HepG2 (cell line): ENCODE data around the gene MAPK12. TPM values are rescaled to one million over a fixed set of nuclear protein-coding genes. Genes with fewer than 3 reads are reported as not detected.

ENCODE experiments used
- AFF4 ChIP-seq: sonication (generic); formaldehyde crosslinking; IDR thresholded peaks from 2 replicates; pipeline ENCODE4 v1.4.0; 2020; ENCODE audit warnings: missing genetic modification reagents
- ARNTL ChIP-seq: sonication (generic); formaldehyde crosslinking; IDR thresholded peaks from 2 replicates; pipeline ENCODE4 v1.4.0; 2020; ENCODE audit warnings: mild to moderate bottlenecking, missing genetic modification reagents
- FOXK1 ChIP-seq: sonication (generic); formaldehyde crosslinking; IDR thresholded peaks from 2 replicates; pipeline ENCODE4 v1.4.0; 2020; ENCODE audit warnings: low read depth, missing genetic modification reagents, borderline replicate concordance
- HHEX ChIP-seq: IDR thresholded peaks from 2 replicates; pipeline ENCODE4 v1.6.1; 2016; ENCODE audit warnings: control low read depth
- MATR3 ChIP-seq: sonication (generic); formaldehyde crosslinking; IDR thresholded peaks from 2 replicates; pipeline ENCODE4 v1.4.0; 2020; ENCODE audit warnings: missing genetic modification reagents
- MIER3 ChIP-seq: IDR thresholded peaks from 2 replicates; pipeline ENCODE4 v1.6.1; 2016; ENCODE audit warnings: missing compliant biosample characterization, borderline replicate concordance
- NCOA5 ChIP-seq: sonication (generic); formaldehyde crosslinking; IDR thresholded peaks from 2 replicates; pipeline ENCODE4 v1.4.0; 2020; ENCODE audit warnings: missing genetic modification reagents
- NFATC3 ChIP-seq: sonication (generic); formaldehyde crosslinking; IDR thresholded peaks from 2 replicates; pipeline ENCODE4 v1.5.1; 2020; ENCODE audit warnings: mild to moderate bottlenecking, missing genetic modification reagents
- NR1H2 ChIP-seq: sonication (generic); formaldehyde crosslinking; IDR thresholded peaks from 2 replicates; pipeline ENCODE4 v1.8.1; 2022; ENCODE audit warnings: low read depth, missing genetic modification reagents, borderline replicate concordance
- TP53 ChIP-seq: sonication (generic); formaldehyde crosslinking; conservative IDR thresholded peaks from 2 replicates; pipeline ENCODE4 v1.4.0; 2020; ENCODE audit warnings: missing genetic modification reagents
- U2AF1 ChIP-seq: fragments of 200-400 bp; formaldehyde crosslinking; optimal IDR thresholded peaks from 2 replicates; pipeline ENCODE3; 2017; ENCODE audit warnings: mild to moderate bottlenecking, low read depth, low read length
- ZBTB40 ChIP-seq, 2 experiments: fragments of 450-650 bp in 1 of 2; sonication (generic) in 1 of 2; formaldehyde crosslinking in 1 of 2; IDR thresholded peaks; 2 replicates each; pipeline versions ENCODE4 v1.6.1 to v1.8.0; 2016 to 2022; ENCODE audit warnings: antibody characterized with exemption in 1 of 2, mild to moderate bottlenecking in 1 of 2, missing genetic modification reagents in 1 of 2
- ZNF639 ChIP-seq: conservative IDR thresholded peaks from 2 replicates; pipeline ENCODE4 v1.6.1; 2018; ENCODE audit warnings: missing genetic modification reagents
- ZNF788 ChIP-seq: sonication (generic); formaldehyde crosslinking; IDR thresholded peaks from 2 replicates; pipeline ENCODE4 v1.5.0; 2020; ENCODE audit warnings: mild to moderate bottlenecking, missing genetic modification reagents, borderline replicate concordance
- ZSCAN21 ChIP-seq: sonication (generic); formaldehyde crosslinking; IDR thresholded peaks from 2 replicates; pipeline ENCODE4 v1.8.0; 2022; ENCODE audit warnings: mild to moderate bottlenecking, missing genetic modification reagents, moderate library complexity, borderline replicate concordance
- polyA plus RNA-seq, 8 experiments: library from polyadenylated mRNA; depleted of rRNA in 3 of 8; stranded (reverse) in 7 of 8; unstranded in 1 of 8; fragments of >200 nt; fragmentation: Illumina TruSeq in 4 of 8; extraction: Trizol in 4 of 8; gene quantifications; 2 replicates each; pipeline versions ENCODE4 v1.2.1 to v1.2.3, GENCODE V29; 2011 to 2016; ENCODE audit warnings: low read depth in 4 of 8, missing spikeins in 1 of 8, mixed read lengths in 1 of 8; ENCODE audit not compliant: insufficient read depth in 1 of 8
- total RNA-seq, 5 experiments: library from RNA; depleted of rRNA; stranded (reverse); fragments of >200 nt; fragmentation: Illumina TruSeq; extraction: Trizol; gene quantifications; 2 replicates each; pipeline ENCODE4 v1.2.3, GENCODE V29; 2016; ENCODE audit warnings: low read depth in 1 of 5

MAPK12 gene
- total and polyA plus RNA-seq, 2 of the 13 experiments (the other 11 are each of a cell fraction or from before 2014, with no cell fraction given): 22.2 to 23.3 TPM

- TF ChIP-seq ZBTB40 (IDR thresholded peaks at IDR 0.05) (no peak), ZBTB40 (CRISPR knock-in tag; IDR thresholded peaks at IDR 0.05) (0 out of 2 replicates have a peak, but pooled peaks have one; percentile 4), MATR3 (CRISPR knock-in tag) (no peak), NFATC3 (CRISPR knock-in tag) (no peak), AFF4 (CRISPR knock-in tag) (no peak), MIER3 (0 out of 2 replicates have a peak, but pooled peaks have one; percentile 17), ZNF639 (CRISPR knock-in tag) (no peak), HHEX (CRISPR knock-in tag) (no peak), ZNF788 (CRISPR knock-in tag) (no peak), U2AF1 (peak; percentile 41), FOXK1 (CRISPR knock-in tag) (no peak), NR1H2 (CRISPR knock-in tag) (no peak), NCOA5 (no peak), ZSCAN21 (CRISPR knock-in tag) (0 out of 2 replicates have a peak, but pooled peaks have one; percentile 17), ARNTL (CRISPR knock-in tag) (no peak), TP53 (CRISPR knock-in tag) (no peak)
Measured at GRCh38 chr22:50310031-50310722, 48.7 kb upstream of the MAPK12 start (continued).
